Esophagus muscularis mucosa (tissue), 4 donors: ENCODE results near the gene C1QTNF1. TPM values are rescaled to one million over a fixed set of nuclear protein-coding genes. Genes with fewer than 3 reads are reported as not detected.

Source experiments
- DNase-seq: peaks from one replicate; pipeline ENCODE4 v3.0.0-alpha.2; 2017; ENCODE audit errors: extremely low spot score
- H3K27ac ChIP-seq, 4 donors: fragments of 200-600 bp; sonication (generic); replicated peaks in 1 of 4; 1 replicate in 3 of 4; 2 replicates in 1 of 4; pipeline ENCODE4 v1.5.1; 2016 to 2019; ENCODE audit warnings: mild to moderate bottlenecking in 1 of 4
- H3K27me3 ChIP-seq, 4 donors: fragments of 200-600 bp; sonication (generic); one replicate each; pipeline versions ENCODE4 v1.5.1 to v1.6.0; 2016 to 2019
- H3K36me3 ChIP-seq, 4 donors: fragments of 200-600 bp; sonication (generic); one replicate each; pipeline ENCODE4 v1.5.1; 2016 to 2019
- H3K4me1 ChIP-seq, 4 donors: fragments of 200-600 bp; sonication (generic); one replicate each; pipeline ENCODE4 v1.5.1; 2016 to 2019
- H3K4me3 ChIP-seq, 4 donors: fragments of 200-600 bp; sonication (generic); 1 replicate in 2 of 4; 2 replicates in 2 of 4; pipeline ENCODE4 v1.5.1; 2016 to 2019; ENCODE audit warnings: mild to moderate bottlenecking in 4 of 4, moderate library complexity in 1 of 4
- H3K9me3 ChIP-seq, 4 donors: fragments of 200-600 bp; sonication (generic); 1 replicate in 3 of 4; 2 replicates in 1 of 4; pipeline ENCODE4 v1.5.1; 2016 to 2019
- CTCF ChIP-seq, 3 experiments: fragments of 200-600 bp in 2 of 3; fragments of 450-650 bp in 1 of 3; sonication (generic) in 2 of 3; IDR thresholded peaks; one replicate each; pipeline ENCODE4 v1.5.1; 2017 to 2019; ENCODE audit warnings: antibody characterized with exemption in 3 of 3, mild to moderate bottlenecking in 2 of 3, moderate library complexity in 1 of 3
- EP300 ChIP-seq: sonication (generic); formaldehyde crosslinking; IDR thresholded peaks from one replicate; pipeline ENCODE4 v1.6.1; 2017; ENCODE audit warnings: antibody characterized with exemption
- POLR2A ChIP-seq: fragments of 450-650 bp; IDR thresholded peaks from one replicate; pipeline ENCODE4 v1.6.1; 2017; ENCODE audit warnings: antibody characterized with exemption, moderate library complexity, mild to moderate bottlenecking, low read depth
- POLR2AphosphoS5 ChIP-seq, 2 donors: sonication (generic); formaldehyde crosslinking; IDR thresholded peaks; one replicate each; pipeline ENCODE4 v1.6.1; 2017; ENCODE audit warnings: antibody characterized with exemption in 2 of 2
- WGBS: methylation state at CpG from one replicate; pipeline ENCODE4 v1.1.5; 2018; 5-methylcytosine and 5-hydroxymethylcytosine counted together
- intact Hi-C: fragments of 100-400 bp; cut with DNase I; formaldehyde crosslinking; loops from one replicate; pipeline ENCODE4 v1.15.1; 2023
- total RNA-seq, 4 donors: library from RNA; depleted of rRNA; stranded (reverse); fragments of >200 nt; gene quantifications; one replicate each; pipeline versions ENCODE4 v1.1.0 to v1.2.1, GENCODE V29; 2016

Gene C1QTNF1
- total RNA-seq, 4 donors from 2014 or later = 31.1 to 115 (median 70.4) TPM

DNA sequence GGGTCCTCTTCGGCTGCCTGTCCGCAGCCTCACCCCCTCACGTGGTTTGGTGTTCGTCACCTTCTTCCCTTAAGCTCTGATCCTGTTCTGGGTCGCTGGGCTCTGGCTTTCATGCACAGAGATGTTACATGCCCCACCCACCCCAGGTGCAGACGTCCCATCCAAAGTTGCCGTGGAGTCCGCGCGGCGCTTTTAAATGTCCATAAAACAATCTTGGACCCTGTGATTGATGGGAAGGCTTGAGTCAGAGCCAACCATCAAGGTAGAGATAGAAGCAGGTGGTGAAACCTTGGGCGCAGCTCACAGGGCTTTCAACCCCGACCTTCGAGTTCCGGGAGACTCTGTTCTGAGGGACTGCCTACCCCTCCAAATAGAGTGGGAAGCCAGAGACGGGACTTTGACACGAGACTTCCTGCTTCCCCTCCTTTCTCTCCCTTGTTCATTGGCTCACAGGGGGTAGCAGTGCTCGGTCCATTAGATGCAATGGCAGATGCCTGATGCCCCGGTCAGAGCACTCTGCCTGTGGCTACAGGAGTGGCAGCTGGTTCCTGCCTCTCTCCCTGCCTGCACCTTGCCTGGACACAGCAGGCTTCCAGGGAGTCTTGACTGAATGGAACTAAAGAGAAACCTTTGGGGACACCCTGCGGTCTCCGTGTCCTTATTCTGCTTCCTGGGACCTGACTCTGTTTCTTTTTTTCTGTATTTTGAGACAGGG is 54.7 kb downstream of the C1QTNF1 start:
- Histone ChIP-seq H3K4me3 (no peak overlapping the region), H3K9me3 (no peaks in the 10 kb centered on the region), H3K27ac (no peak overlapping the region), H3K4me1 (peaks cover 21 to 42% (median 30%) of the 10 kb centered on the region in 4 donors), H3K36me3 (peaks cover 19 to 64% (median 56%) of the 10 kb centered on the region in 4 donors), H3K27me3 (no peaks in the 10 kb centered on the region)
- no peak for TF ChIP-seq POLR2A
- TF ChIP-seq CTCF (IDR thresholded peaks at IDR 0.05) = no peak
- no peak for TF ChIP-seq POLR2AphosphoS5 (IDR thresholded peaks at IDR 0.05)
- TF ChIP-seq EP300 = no peak
- intact Hi-C loops = no loop called here
- no peak for DNase-seq
- WGBS = 92% methylated on average over 21 of the region's 21 CpGs

GRCh38 chr17:79079421-79080200 is 55.6 kb downstream of the C1QTNF1 start:
- DNase-seq = no peak
- intact Hi-C loops = loop anchor here (5.0 kb wide), 1 partner anchor 32 kb away; no protein-coding TSS in a partner anchor
- no peak for TF ChIP-seq POLR2A
- Histone ChIP-seq H3K4me1 (peaks cover 18 to 34% (median 23%) of the 10 kb centered on the region in 4 donors), H3K4me3 (no peak overlapping the region), H3K27me3 (no peaks in the 10 kb centered on the region), H3K27ac (no peak overlapping the region), H3K9me3 (no peaks in the 10 kb centered on the region), H3K36me3 (peaks cover 19 to 74% (median 65%) of the 10 kb centered on the region in 4 donors)
- WGBS = 93% methylated on average over 15 of the region's 22 CpGs

- Histone ChIP-seq H3K4me3 (no peak overlapping the region), H3K27ac (no peak overlapping the region), H3K4me1 (peaks cover 17 to 32% (median 22%) of the 10 kb centered on the region in 4 donors), H3K27me3 (no peaks in the 10 kb centered on the region), H3K9me3 (no peaks in the 10 kb centered on the region), H3K36me3 (peaks cover 19 to 82% (median 73%) of the 10 kb centered on the region in 4 donors)
- WGBS = 93% methylated on average over 17 of the region's 18 CpGs
- no peak for TF ChIP-seq CTCF (IDR thresholded peaks at IDR 0.05)
- no peak for TF ChIP-seq POLR2A
- TF ChIP-seq POLR2AphosphoS5 (IDR thresholded peaks at IDR 0.05) = no peak
- TF ChIP-seq EP300 = no peak
- no peak for DNase-seq
- intact Hi-C loops = loop anchor here (5.0 kb wide), 1 partner anchor 33 kb away; no protein-coding TSS in a partner anchor
These were observed 56.4 kb downstream of the C1QTNF1 start for GRCh38 chr17:79080349-79080748.

DNA sequence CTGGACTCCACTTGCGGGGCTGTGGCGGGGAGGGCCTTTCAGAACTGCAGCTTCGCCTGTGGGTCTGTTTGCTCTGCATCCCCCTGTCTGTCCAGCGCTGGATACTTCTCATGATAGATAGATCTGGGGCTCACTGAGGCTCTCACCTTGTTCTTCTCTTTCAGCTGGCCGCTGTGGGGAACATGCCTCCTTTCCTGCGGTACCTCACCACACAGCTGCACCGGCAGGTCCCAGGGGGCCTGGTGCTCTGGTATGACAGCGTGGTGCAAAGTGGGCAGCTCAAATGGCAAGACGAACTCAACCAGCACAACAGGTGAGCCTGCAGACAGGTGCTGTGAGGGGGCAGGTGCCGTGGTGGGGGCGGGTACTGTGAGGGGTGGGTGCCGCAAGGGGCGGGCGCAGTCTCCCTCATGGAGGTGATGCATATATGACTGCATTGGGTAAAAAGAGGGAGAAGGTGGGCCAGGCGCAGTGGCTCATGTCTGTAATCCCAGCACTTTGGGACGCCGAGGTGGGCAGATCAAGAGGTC is 56.9 kb downstream of the C1QTNF1 start:
- intact Hi-C loops = loop anchor here (5.0 kb wide), 1 partner anchor 34 kb away; no protein-coding TSS in a partner anchor
- peaks cover 22 to 86% (median 77%) of the 10 kb centered on the region in 4 donors for H3K36me3 ChIP-seq

More for the DNA sequence above, 56.9 kb downstream of the C1QTNF1 start:
- Histone ChIP-seq H3K4me3 (no peak overlapping the region), H3K9me3 (no peaks in the 10 kb centered on the region), H3K4me1 (peaks cover 12 to 28% (median 17%) of the 10 kb centered on the region in 4 donors), H3K27me3 (no peaks in the 10 kb centered on the region), H3K27ac (no peak overlapping the region)
- DNase-seq = no peak
- WGBS = 94% methylated on average over 15 of the region's 17 CpGs
- no peak for TF ChIP-seq POLR2AphosphoS5 (IDR thresholded peaks at IDR 0.05)
- TF ChIP-seq CTCF (IDR thresholded peaks at IDR 0.05) = no peak
- no peak for TF ChIP-seq POLR2A
- TF ChIP-seq EP300 = no peak
